Astrocyte of the cerebellum (primary cell): ENCODE results near the gene PLSCR3.

ENCODE experiments used
- DNase-seq: peaks from one replicate; pipeline ENCODE4 v3.0.0-alpha.2; 2011; ENCODE audit warnings: low read depth
- H3K4me3 ChIP-seq: 2 replicates; pipeline ENCODE4 v1.5.1; 2011; ENCODE audit warnings: mild to moderate bottlenecking, low read depth, low read length, moderate library complexity
- CTCF ChIP-seq: IDR thresholded peaks from 2 replicates; pipeline ENCODE4 v1.5.1; 2012; ENCODE audit warnings: low read length, low read depth, moderate library complexity, mild to moderate bottlenecking; ENCODE audit errors: missing control alignments
- in situ Hi-C: cut with HindIII; loops from 2 replicates; pipeline ENCODE4 v1.10.0; 2017; ENCODE audit warnings: low sequenced_read_pairs

PLSCR3 gene

DNA sequence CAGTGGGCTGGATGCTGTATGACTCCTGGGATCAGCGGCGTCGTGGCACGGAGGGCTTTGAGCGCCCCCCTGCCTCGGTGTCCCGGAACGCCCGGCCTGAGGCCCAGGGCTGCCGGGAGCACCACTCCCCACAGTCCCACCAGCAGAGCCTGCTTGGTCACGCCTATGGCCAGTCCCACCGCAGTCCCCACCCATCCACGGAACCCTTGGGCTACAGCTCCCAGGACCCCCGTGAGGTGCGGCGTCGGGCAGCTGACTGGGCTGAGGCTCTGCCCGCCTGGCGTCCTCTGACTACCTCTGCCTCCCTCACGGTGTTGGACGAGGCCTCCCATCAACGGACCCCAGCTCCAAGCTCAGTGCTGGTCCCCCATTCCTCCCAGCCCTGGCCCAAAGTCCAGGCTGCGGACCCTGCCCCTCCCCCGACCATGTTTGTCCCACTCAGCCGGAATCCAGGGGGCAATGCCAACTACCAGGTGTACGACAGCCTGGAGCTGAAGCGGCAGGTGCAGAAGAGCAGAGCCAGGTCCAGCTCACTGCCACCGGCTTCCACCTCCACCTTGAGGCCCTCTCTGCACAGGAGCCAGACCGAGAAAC lies 32.7 kb upstream of the PLSCR3 start:
- DNase-seq = no peak
- in situ Hi-C loops = no loop called here
- no peak for TF ChIP-seq CTCF
- no peak overlapping the region for H3K4me3 ChIP-seq

GRCh38 chr17:7426203-7426863 lies 32.0 kb upstream of the PLSCR3 start:
- in situ Hi-C loops = no loop called here
- no peak for DNase-seq
- no peak for TF ChIP-seq CTCF
- H3K4me3 ChIP-seq = no peak overlapping the region

- in situ Hi-C loops = no loop called here
- H3K4me3 ChIP-seq = no peak overlapping the region
- TF ChIP-seq CTCF = no peak
- DNase-seq = no peak
Observed at GRCh38 chr17:7425756-7426155, 31.4 kb upstream of the PLSCR3 start.

GRCh38 chr17:7425316-7425715 lies 31.0 kb upstream of the PLSCR3 start, which contains the start of gene SPEM2:
Gene SPEM2 (plus strand): TSS chr17:7425616. CDS start chr17:7425689, 73 bp downstream.
- in situ Hi-C loops = no loop called here
- H3K4me3 ChIP-seq = no peak within 1 kb of the TSS
- TF ChIP-seq CTCF = no peak
- no peak for DNase-seq

- TF ChIP-seq CTCF = no peak
- no peak for DNase-seq
- H3K4me3 ChIP-seq = no peak overlapping the region
- in situ Hi-C loops = no loop called here
Observed at GRCh38 chr17:7423679-7424078, 29.4 kb upstream of the PLSCR3 start.

- TF ChIP-seq CTCF = no peak
- no peak overlapping the region for H3K4me3 ChIP-seq
- in situ Hi-C loops = no loop called here
- DNase-seq = no peak
Observed at GRCh38 chr17:7421186-7421585, 26.9 kb upstream of the PLSCR3 start.
